Measurements from ENCODE around the gene DCAF8.

DNA sequence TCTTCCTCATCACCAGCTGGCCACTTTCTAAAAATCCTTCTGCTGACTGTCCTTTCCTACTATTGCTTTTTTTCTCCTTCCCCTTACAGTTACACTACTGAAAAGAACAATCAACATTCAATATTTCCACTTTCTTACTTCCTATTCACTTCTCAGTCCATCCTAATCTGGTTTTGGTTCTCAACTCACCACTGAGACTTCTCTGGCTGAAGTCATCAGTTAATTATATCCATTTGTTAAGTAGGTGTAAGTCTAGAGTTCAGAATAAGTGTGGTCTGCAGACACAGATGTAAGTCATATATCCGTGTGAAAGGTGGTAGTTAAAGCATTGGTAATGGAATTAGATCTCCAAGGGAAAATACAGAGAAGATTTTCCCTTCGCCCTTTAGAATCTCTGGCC, 35.7 kb downstream of the DCAF8 start:
- no peak for TF ChIP-seq POLR2A (IDR thresholded peaks at IDR 0.05)
- TF ChIP-seq, protein P1, sequence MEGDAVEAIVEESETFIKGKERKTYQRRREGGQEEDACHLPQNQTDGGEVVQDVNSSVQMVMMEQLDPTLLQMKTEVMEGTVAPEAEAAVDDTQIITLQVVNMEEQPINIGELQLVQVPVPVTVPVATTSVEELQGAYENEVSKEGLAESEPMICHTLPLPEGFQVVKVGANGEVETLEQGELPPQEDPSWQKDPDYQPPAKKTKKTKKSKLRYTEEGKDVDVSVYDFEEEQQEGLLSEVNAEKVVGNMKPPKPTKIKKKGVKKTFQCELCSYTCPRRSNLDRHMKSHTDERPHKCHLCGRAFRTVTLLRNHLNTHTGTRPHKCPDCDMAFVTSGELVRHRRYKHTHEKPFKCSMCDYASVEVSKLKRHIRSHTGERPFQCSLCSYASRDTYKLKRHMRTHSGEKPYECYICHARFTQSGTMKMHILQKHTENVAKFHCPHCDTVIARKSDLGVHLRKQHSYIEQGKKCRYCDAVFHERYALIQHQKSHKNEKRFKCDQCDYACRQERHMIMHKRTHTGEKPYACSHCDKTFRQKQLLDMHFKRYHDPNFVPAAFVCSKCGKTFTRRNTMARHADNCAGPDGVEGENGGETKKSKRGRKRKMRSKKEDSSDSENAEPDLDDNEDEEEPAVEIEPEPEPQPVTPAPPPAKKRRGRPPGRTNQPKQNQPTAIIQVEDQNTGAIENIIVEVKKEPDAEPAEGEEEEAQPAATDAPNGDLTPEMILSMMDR (IDR thresholded peaks at IDR 0.05): no peak
